ENCODE results near the gene RAB15. TPM values are rescaled to one million over a fixed set of nuclear protein-coding genes. Genes with fewer than 3 reads are reported as not detected.

The RAB15 gene
- total and polyA plus RNA-seq, 9 of the 15 experiments (the other 6 are each of a cell fraction or from before 2014, with no cell fraction given): 0.09 to 0.30 (median 0.16) TPM; not detected in 2

- TF ChIP-seq BRF2 (IDR thresholded peaks at IDR 0.05; ENCODE audit: borderline replicate concordance, insufficient read depth, insufficient read length) (no peak), PRPF4 (IDR thresholded peaks at IDR 0.05; ENCODE audit: insufficient read depth, low read depth, low read length, poor library complexity, severe bottlenecking) (no peak), ZNF518B (CRISPR knock-in tag; IDR thresholded peaks at IDR 0.05) (no peak), ZNF717 (CRISPR knock-in tag; IDR thresholded peaks at IDR 0.05) (no peak), ZNF830 (CRISPR knock-in tag; IDR thresholded peaks at IDR 0.05) (no peak), CBFA2T3 (IDR thresholded peaks at IDR 0.05) (no peak), MCM5 (IDR thresholded peaks at IDR 0.05; ENCODE audit: low read depth) (no peak), ZNF384 (IDR thresholded peaks at IDR 0.05; ENCODE audit: low read depth, low read length) (no peak), HNRNPH1 (optimal IDR thresholded peaks at IDR 0.05; ENCODE audit: low read depth, low read length) (no peak)
Measured at GRCh38 chr14:64929014-64929359, 43.1 kb downstream of the RAB15 start (continued).
